ENCODE results near the gene CATSPERB.

GRCh38 chr14:91770185-91770584 lies 38.3 kb upstream of the CATSPERB start:
- no peak for TF ChIP-seq CTCF (IDR thresholded peaks at IDR 0.05)
- TF ChIP-seq POLR2A (IDR thresholded peaks at IDR 0.05): no peak
- no peak for TF ChIP-seq POLR2AphosphoS5 (IDR thresholded peaks at IDR 0.05)
- TF ChIP-seq EP300 (IDR thresholded peaks at IDR 0.05; ENCODE audit: low read depth): no peak

Data from transverse colon (tissue), 4 donors.